HEK293 (cell line): ENCODE results near the gene FADD.
"Not testable (repeated sequence)": the region's sequence is repeated elsewhere in the genome, so short reads cannot be mapped to it uniquely, and the experiment has no call there.

Source experiments
- CTCF ChIA-PET: fragments of 350-600 bp; formaldehyde crosslinking; extraction: SDS; loops from one replicate; lab custom pipeline; 2021; ENCODE audit warnings: antibody characterized with exemption; lab: Yijun Ruan, JAX
- POLR2A ChIA-PET: fragments of 300-600 bp; formaldehyde crosslinking; extraction: SDS; loops from one replicate; lab custom pipeline; 2020; ENCODE audit warnings: antibody characterized with exemption, inconsistent platforms; lab: Yijun Ruan, JAX
- H3K27ac ChIP-seq: fragments of 200-500 bp; sonication (Bioruptor generic); 2 replicates; pipeline ENCODE4 v1.5.1; 2014; ENCODE audit warnings: low read depth, low read length, control low read depth, inconsistent platforms; ENCODE audit errors: extremely low read depth
- H3K36me3 ChIP-seq, 2 experiments: fragments of 200-500 bp in 1 of 2; sonication (Bioruptor generic) in 1 of 2; 1 replicate in 1 of 2; 2 replicates in 1 of 2; pipeline ENCODE4 v1.5.1; 2014 to 2017; ENCODE audit warnings: inconsistent platforms in 2 of 2, low read length in 2 of 2; ENCODE audit not compliant: control insufficient read depth in 2 of 2, insufficient read depth in 1 of 2
- H3K4me1 ChIP-seq: fragments of 200-500 bp; sonication (Bioruptor generic); 2 replicates; pipeline ENCODE4 v1.5.1; 2014; ENCODE audit warnings: mild to moderate bottlenecking, low read length, inconsistent platforms; ENCODE audit not compliant: control insufficient read depth, insufficient read depth
- H3K4me3 ChIP-seq: 2 replicates; pipeline ENCODE4 v1.5.1; 2011; ENCODE audit warnings: low read depth, mild to moderate bottlenecking, control low read depth, low read length, moderate library complexity
- H3K9me3 ChIP-seq: fragments of 200-500 bp; sonication (Bioruptor generic); 2 replicates; pipeline ENCODE4 v1.5.1; 2014; ENCODE audit warnings: low read depth, low read length, inconsistent platforms; ENCODE audit not compliant: control insufficient read depth, insufficient read depth
- EGR2 ChIP-seq: fragments of 450-650 bp; formaldehyde crosslinking; IDR thresholded peaks from 2 replicates; pipeline ENCODE4 v1.5.1; 2016; ENCODE audit warnings: low read depth, missing biosample characterization, missing genetic modification characterization
- HOXA7 ChIP-seq: sonication (generic); formaldehyde crosslinking; IDR thresholded peaks from 2 replicates; pipeline ENCODE4 v1.8.1; 2022; ENCODE audit warnings: missing genetic modification reagents, borderline replicate concordance
- SCRT2 ChIP-seq: fragments of 450-650 bp; formaldehyde crosslinking; IDR thresholded peaks from 2 replicates; pipeline ENCODE4 v1.5.1; 2016; ENCODE audit warnings: missing biosample characterization, missing genetic modification characterization
- SETDB1 ChIP-seq: IDR thresholded peaks from one replicate; pipeline ENCODE4 v1.6.1; 2017; ENCODE audit warnings: mild to moderate bottlenecking, low read length, moderate library complexity, mixed read lengths; ENCODE audit not compliant: insufficient read length
- ZBTB17 ChIP-seq: fragments of 450-650 bp; formaldehyde crosslinking; IDR thresholded peaks from 2 replicates; pipeline ENCODE4 v1.5.1; 2016; ENCODE audit warnings: missing biosample characterization, missing genetic modification characterization
- ZFHX2 ChIP-seq: fragments of 450-650 bp; formaldehyde crosslinking; conservative IDR thresholded peaks from 2 replicates; pipeline ENCODE4 v1.5.1; 2016; ENCODE audit warnings: missing biosample characterization, missing genetic modification characterization
- ZNF155 ChIP-seq: fragments of 450-650 bp; formaldehyde crosslinking; IDR thresholded peaks from 2 replicates; pipeline ENCODE4 v1.5.1; 2016; ENCODE audit warnings: missing biosample characterization, missing genetic modification characterization
- ZNF175 ChIP-seq: fragments of 450-650 bp; formaldehyde crosslinking; IDR thresholded peaks from 2 replicates; pipeline ENCODE4 v1.5.1; 2016; ENCODE audit warnings: missing biosample characterization, missing genetic modification characterization
- ZNF335 ChIP-seq: fragments of 450-650 bp; formaldehyde crosslinking; conservative IDR thresholded peaks from 2 replicates; pipeline ENCODE4 v1.5.1; 2016; ENCODE audit warnings: missing biosample characterization, missing genetic modification characterization
- ZNF398 ChIP-seq: fragments of 450-650 bp; formaldehyde crosslinking; IDR thresholded peaks from 2 replicates; pipeline ENCODE4 v1.5.1; 2017; ENCODE audit warnings: missing biosample characterization, missing genetic modification characterization
- ZNF433 ChIP-seq: fragments of 450-650 bp; formaldehyde crosslinking; IDR thresholded peaks from 2 replicates; pipeline ENCODE4 v1.5.1; 2016; ENCODE audit warnings: missing biosample characterization, missing genetic modification characterization, low read depth
- ZNF48 ChIP-seq: fragments of 450-650 bp; formaldehyde crosslinking; IDR thresholded peaks from 2 replicates; pipeline ENCODE4 v1.5.1; 2016; ENCODE audit warnings: missing biosample characterization, missing genetic modification characterization
- ZNF664 ChIP-seq: fragments of 450-650 bp; formaldehyde crosslinking; IDR thresholded peaks from 2 replicates; pipeline ENCODE4 v1.5.1; 2016; ENCODE audit warnings: missing biosample characterization, missing genetic modification characterization
- ZXDB ChIP-seq: fragments of 450-650 bp; formaldehyde crosslinking; IDR thresholded peaks from 2 replicates; pipeline ENCODE4 v1.5.1; 2016; ENCODE audit warnings: missing biosample characterization, missing genetic modification characterization
- TF ChIP-seq, protein P1 (sequence below): fragments of 450-650 bp; formaldehyde crosslinking; IDR thresholded peaks from 2 replicates; pipeline ENCODE4 v1.5.1; 2016; ENCODE audit warnings: missing biosample characterization, missing genetic modification characterization
- TF ChIP-seq, protein P2 (sequence below): fragments of 450-650 bp; formaldehyde crosslinking; IDR thresholded peaks from 2 replicates; pipeline ENCODE4 v1.5.1; 2017; ENCODE audit warnings: missing biosample characterization, mild to moderate bottlenecking, missing genetic modification characterization, moderate library complexity

The FADD gene

GRCh38 chr11:70210530-70210929 is 7.4 kb downstream of the FADD start:
- CTCF ChIA-PET = interaction anchor here (0.7 to 0.9 kb wide), 2 partner anchors 205 to 304 kb away, joined by 3 read pairs; no protein-coding TSS in a partner anchor
- Histone ChIP-seq H3K4me1 (no peaks in the 10 kb centered on the region), H3K9me3 (no peaks in the 10 kb centered on the region), H3K4me3 (no peak overlapping the region), H3K27ac (no peak overlapping the region), H3K36me3 (peaks cover 3 to 30% of the 10 kb centered on the region in 2 experiments; a peak in 2 of 3 replicates)
- TF ChIP-seq ZBTB17 (tag by site-specific recombination) (no peak), ZNF48 (no peak), ZNF335 (tag by site-specific recombination) (no peak), SCRT2 (tag by site-specific recombination) (no peak), ZNF398 (tag by site-specific recombination) (no peak), EGR2 (no peak), ZNF155 (no peak), SETDB1 (no peak), HOXA7 (no peak), ZNF433 (no peak)
- TF ChIP-seq, protein P1, sequence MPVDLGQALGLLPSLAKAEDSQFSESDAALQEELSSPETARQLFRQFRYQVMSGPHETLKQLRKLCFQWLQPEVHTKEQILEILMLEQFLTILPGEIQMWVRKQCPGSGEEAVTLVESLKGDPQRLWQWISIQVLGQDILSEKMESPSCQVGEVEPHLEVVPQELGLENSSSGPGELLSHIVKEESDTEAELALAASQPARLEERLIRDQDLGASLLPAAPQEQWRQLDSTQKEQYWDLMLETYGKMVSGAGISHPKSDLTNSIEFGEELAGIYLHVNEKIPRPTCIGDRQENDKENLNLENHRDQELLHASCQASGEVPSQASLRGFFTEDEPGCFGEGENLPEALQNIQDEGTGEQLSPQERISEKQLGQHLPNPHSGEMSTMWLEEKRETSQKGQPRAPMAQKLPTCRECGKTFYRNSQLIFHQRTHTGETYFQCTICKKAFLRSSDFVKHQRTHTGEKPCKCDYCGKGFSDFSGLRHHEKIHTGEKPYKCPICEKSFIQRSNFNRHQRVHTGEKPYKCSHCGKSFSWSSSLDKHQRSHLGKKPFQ (tag by site-specific recombination) = no peak
- POLR2A ChIA-PET = no interaction called here

DNA sequence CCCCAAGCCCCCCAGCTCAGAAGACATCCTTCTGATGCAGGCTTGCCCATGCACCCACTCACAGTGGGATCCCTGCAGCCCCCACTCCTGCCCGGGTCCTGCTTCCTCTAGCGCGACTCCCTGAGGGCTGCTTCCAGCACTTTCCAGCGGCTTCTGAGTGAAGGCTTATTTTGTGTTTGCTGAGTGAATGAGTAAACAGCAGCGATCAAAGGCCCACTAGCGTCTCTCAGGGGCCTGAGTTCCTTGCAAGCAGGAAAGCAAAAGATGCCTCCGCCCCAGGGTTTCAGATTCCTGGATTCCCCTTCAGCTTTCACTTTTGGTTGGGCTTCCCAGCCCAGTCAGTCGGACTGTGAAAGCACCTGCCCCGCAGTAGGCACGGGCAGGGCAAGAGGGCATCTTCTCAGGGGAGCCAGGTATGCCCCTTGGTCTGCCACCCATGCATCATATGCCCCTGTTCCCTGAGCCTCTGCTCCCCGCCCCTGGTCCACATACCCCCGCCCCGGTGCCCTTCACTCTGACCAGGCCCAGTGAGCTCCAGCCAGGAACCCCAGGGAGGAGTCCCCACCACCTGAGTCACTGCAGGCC is 9.2 kb downstream of the FADD start:
- H3K36me3 ChIP-seq = peaks cover 3 to 12% of the 10 kb centered on the region in 2 experiments; a peak in 2 of 3 replicates
- CTCF ChIA-PET = no interaction called here

GRCh38 chr11:70217388-70217787 is 14.3 kb downstream of the FADD start:
- H3K36me3 ChIP-seq, POLR2A ChIA-PET, H3K4me3 ChIP-seq, H3K4me1 ChIP-seq, H3K27ac ChIP-seq, CTCF ChIA-PET, H3K9me3 ChIP-seq: not testable (repeated sequence)

More for the DNA sequence above, 9.2 kb downstream of the FADD start:
- Histone ChIP-seq H3K4me1 (no peaks in the 10 kb centered on the region), H3K9me3 (no peaks in the 10 kb centered on the region), H3K4me3 (no peak overlapping the region), H3K27ac (no peak overlapping the region)
- POLR2A ChIA-PET = no interaction called here
- no peak for TF ChIP-seq ZFHX2 (tag by site-specific recombination)
- TF ChIP-seq ZNF175 (tag by site-specific recombination) = no peak
- TF ChIP-seq, protein P2, sequence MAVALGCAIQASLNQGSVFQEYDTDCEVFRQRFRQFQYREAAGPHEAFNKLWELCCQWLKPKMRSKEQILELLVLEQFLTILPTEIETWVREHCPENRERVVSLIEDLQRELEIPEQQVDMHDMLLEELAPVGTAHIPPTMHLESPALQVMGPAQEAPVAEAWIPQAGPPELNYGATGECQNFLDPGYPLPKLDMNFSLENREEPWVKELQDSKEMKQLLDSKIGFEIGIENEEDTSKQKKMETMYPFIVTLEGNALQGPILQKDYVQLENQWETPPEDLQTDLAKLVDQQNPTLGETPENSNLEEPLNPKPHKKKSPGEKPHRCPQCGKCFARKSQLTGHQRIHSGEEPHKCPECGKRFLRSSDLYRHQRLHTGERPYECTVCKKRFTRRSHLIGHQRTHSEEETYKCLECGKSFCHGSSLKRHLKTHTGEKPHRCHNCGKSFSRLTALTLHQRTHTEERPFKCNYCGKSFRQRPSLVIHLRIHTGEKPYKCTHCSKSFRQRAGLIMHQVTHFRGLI (tag by site-specific recombination) = peak; percentile 59; the same call in 1 of the 2 replicates
- TF ChIP-seq ZXDB (tag by site-specific recombination) = no peak
- TF ChIP-seq, protein P1 (tag by site-specific recombination) = no peak
- TF ChIP-seq HOXA7 = no peak
- TF ChIP-seq ZNF664 (tag by site-specific recombination) = no peak
- TF ChIP-seq EGR2 = no peak

DNA sequence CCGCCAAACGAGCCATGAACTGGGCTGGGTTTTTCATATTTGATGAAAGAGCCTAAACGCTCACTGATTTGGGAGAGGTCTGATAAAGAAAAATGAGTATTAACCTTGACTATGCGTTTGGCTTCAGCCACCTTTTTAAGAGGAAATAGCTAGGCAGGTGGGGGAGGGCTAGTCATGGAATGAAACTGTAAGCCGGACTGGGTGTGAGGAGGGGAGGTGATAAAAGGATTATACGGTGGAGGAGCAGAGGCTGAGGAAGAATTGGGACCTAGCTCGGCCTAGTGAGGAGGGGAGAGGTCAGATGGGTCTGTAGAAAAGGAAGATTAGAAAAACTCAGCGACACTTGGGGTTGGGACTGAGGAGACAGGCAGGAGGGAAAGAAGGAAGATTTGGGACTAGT is 15.0 kb downstream of the FADD start:
- H3K27ac ChIP-seq, POLR2A ChIA-PET, H3K36me3 ChIP-seq, H3K4me1 ChIP-seq, CTCF ChIA-PET, H3K4me3 ChIP-seq, H3K9me3 ChIP-seq: not testable (repeated sequence)
